Stomach (tissue), 4 donors: ENCODE results near the gene PSMD13.
"Not testable (repeated sequence)": the region's sequence is repeated elsewhere in the genome, so short reads cannot be mapped to it uniquely, and the experiment has no call there.

Source experiments
- CTCF ChIP-seq, 7 experiments: fragments of 450-650 bp in 4 of 7; fragments of 200-600 bp in 3 of 7; sonication (generic) in 3 of 7; IDR thresholded peaks; one replicate each; pipeline ENCODE4 v1.5.1; 2016 to 2019; ENCODE audit warnings: antibody characterized with exemption in 7 of 7, control low read depth in 2 of 7, mild to moderate bottlenecking in 1 of 7
- EP300 ChIP-seq: sonication (generic); formaldehyde crosslinking; IDR thresholded peaks from one replicate; pipeline ENCODE4 v1.6.1; 2017; ENCODE audit warnings: antibody characterized with exemption
- POLR2A ChIP-seq, 4 donors: fragments of 450-650 bp; IDR thresholded peaks; one replicate each; pipeline ENCODE4 v1.6.1; 2016; ENCODE audit warnings: antibody characterized with exemption in 4 of 4, control low read depth in 2 of 4, mild to moderate bottlenecking in 1 of 4, moderate library complexity in 1 of 4

GRCh38 chr11:192674-193128 is 44.1 kb upstream of the PSMD13 start, which contains the start of gene SCGB1C1:
- TF ChIP-seq CTCF (IDR thresholded peaks at IDR 0.05); POLR2A (IDR thresholded peaks at IDR 0.05); EP300: not testable (repeated sequence)
